Measurements from ENCODE around the gene SYT9. TPM values are rescaled to one million over a fixed set of nuclear protein-coding genes. Genes with fewer than 3 reads are reported as not detected.

SYT9 gene
- total and polyA plus RNA-seq, 2 of the 8 experiments (the other 6 are each of a cell fraction or from before 2014, with no cell fraction given), result 1.5 to 2.9 TPM

- no peak for TF ChIP-seq POLR2AphosphoS5 (IDR thresholded peaks at IDR 0.05; ENCODE audit: low read depth, low read length)
- no peak for TF ChIP-seq MAFK (IDR thresholded peaks at IDR 0.05; ENCODE audit: low read depth, low read length)
- TF ChIP-seq JUN (IDR thresholded peaks at IDR 0.05; ENCODE audit: low read depth, low read length), result no peak
Measured at GRCh38 chr11:7439746-7440320, 188.1 kb downstream of the SYT9 start (continued).

Data from H1 (cell line).